A549 (cell line): ENCODE measurements around the gene DRD2. TPM values are rescaled to one million over a fixed set of nuclear protein-coding genes. Genes with fewer than 3 reads are reported as not detected.

Experiments used
- ATAC-seq, 2 experiments: fragments of 200-7000 bp in 1 of 2; fragments of >200 bp in 1 of 2; cut with Nextera tagmentation in 1 of 2; cut with Tn5 transposase in 1 of 2; 3 replicates each; pipeline versions ENCODE4 v1.8.0 to v1.9.1; 2018 to 2020; ENCODE audit warnings: mild to moderate bottlenecking in 1 of 2, moderate library complexity in 1 of 2
- CTCF ChIA-PET: fragments of 300-600 bp; sonication (Branson Sonifier 250); formaldehyde crosslinking; extraction: SDS; loops from one replicate; lab custom pipeline; 2021; ENCODE audit warnings: antibody characterized with exemption, inconsistent platforms; lab: Yijun Ruan, JAX
- POLR2A ChIA-PET: fragments of 350-600 bp; formaldehyde crosslinking; extraction: SDS; loops from one replicate; lab custom pipeline; 2021; ENCODE audit warnings: antibody characterized with exemption, inconsistent platforms; lab: Yijun Ruan, JAX
- DNase-seq, 2 experiments: peaks; one replicate each; pipeline versions ENCODE4 v3.0.0 to v3.0.0-alpha.2; 2011 to 2016; ENCODE audit warnings: low read depth in 1 of 2, low spot score in 1 of 2
- FAIRE-seq: peaks from 2 replicates; lab custom pipeline; 2011; peaks lifted over from hg19 to GRCh38; lab: Jason Lieb, UNC
- H3K27ac ChIP-seq, 2 experiments: fragments of >200 bp; sonication (Bioruptor Twin); formaldehyde crosslinking; 3 replicates each; pipeline ENCODE4 v1.5.1; 2016 to 2017
- H3K4me1 ChIP-seq: fragments of >200 bp; sonication (Bioruptor Twin); formaldehyde crosslinking; 3 replicates; pipeline ENCODE4 v1.6.1; 2016
- H3K4me2 ChIP-seq: fragments of >200 bp; sonication (Bioruptor Twin); formaldehyde crosslinking; 3 replicates; pipeline ENCODE4 v1.6.1; 2016
- H3K4me3 ChIP-seq: fragments of >200 bp; sonication (Bioruptor Twin); formaldehyde crosslinking; 3 replicates; pipeline ENCODE4 v1.5.1; 2016
- H3K9me3 ChIP-seq: fragments of >200 bp; sonication (Bioruptor Twin); formaldehyde crosslinking; 3 replicates; pipeline ENCODE4 v1.6.1; 2016
- EHF ChIP-seq: fragments of 250-450 bp; sonication (Bioruptor Pico); IDR thresholded peaks from 2 replicates; pipeline ENCODE4 v1.5.0; 2020; ENCODE audit warnings: mild to moderate bottlenecking
- ELK1 ChIP-seq: fragments of 150-350 bp; IDR thresholded peaks from 2 replicates; pipeline ENCODE4 v1.6.1; 2014; ENCODE audit warnings: low read depth, mild to moderate bottlenecking, low read length
- FOSB ChIP-seq: fragments of 250-450 bp; sonication (Bioruptor Pico); IDR thresholded peaks from 2 replicates; pipeline ENCODE4 v1.5.0; 2020; ENCODE audit warnings: mild to moderate bottlenecking, moderate library complexity
- FOXS1 ChIP-seq: fragments of 250-450 bp; sonication (Bioruptor Pico); IDR thresholded peaks from 2 replicates; pipeline ENCODE4 v1.5.0; 2020; ENCODE audit warnings: mild to moderate bottlenecking, moderate library complexity
- GATA3 ChIP-seq: IDR thresholded peaks from 2 replicates; pipeline ENCODE4 v1.6.1; 2012; ENCODE audit warnings: borderline replicate concordance
- HOXA7 ChIP-seq: fragments of 250-450 bp; sonication (Bioruptor Pico); IDR thresholded peaks from 2 replicates; pipeline ENCODE4 v1.5.0; 2020; ENCODE audit warnings: mild to moderate bottlenecking, moderate library complexity
- HOXB13 ChIP-seq: fragments of 250-450 bp; sonication (Bioruptor Pico); IDR thresholded peaks from 2 replicates; pipeline ENCODE4 v1.5.0; 2020; ENCODE audit warnings: low read depth, mild to moderate bottlenecking, moderate library complexity
- MAFK ChIP-seq: fragments of 450-650 bp; IDR thresholded peaks from 2 replicates; pipeline ENCODE4 v1.6.1; 2014; ENCODE audit not compliant: partially characterized antibody
- MAZ ChIP-seq: fragments of 150-350 bp; IDR thresholded peaks from 2 replicates; pipeline ENCODE4 v1.6.1; 2014; ENCODE audit warnings: antibody characterized with exemption, low read depth, low read length, borderline replicate concordance
- NPAS2 ChIP-seq: fragments of 250-450 bp; sonication (Bioruptor Pico); IDR thresholded peaks from 2 replicates; pipeline ENCODE4 v1.8.0; 2022; ENCODE audit warnings: mild to moderate bottlenecking, moderate library complexity, borderline replicate concordance
- NR3C1 ChIP-seq: fragments of >200 bp; sonication (Bioruptor Twin); formaldehyde crosslinking; IDR thresholded peaks from 3 replicates; pipeline ENCODE4 v1.6.1; 2017
- POLR2A ChIP-seq: IDR thresholded peaks from 2 replicates; pipeline ENCODE4 v1.6.1; 2012; ENCODE audit warnings: mild to moderate bottlenecking, low read length
- POLR2AphosphoS2 ChIP-seq: conservative IDR thresholded peaks from 2 replicates; pipeline ENCODE4 v1.6.1; 2012; ENCODE audit warnings: low read length, improper control_type of control experiment, inconsistent platforms
- RARB ChIP-seq: fragments of 250-450 bp; sonication (Bioruptor Pico); IDR thresholded peaks from 2 replicates; pipeline ENCODE4 v1.8.0; 2021; ENCODE audit warnings: mild to moderate bottlenecking, moderate library complexity
- REST ChIP-seq: fragments of 200-600 bp; sonication (generic); IDR thresholded peaks from 2 replicates; pipeline ENCODE4 v1.6.1; 2016; ENCODE audit warnings: antibody characterized with exemption, mild to moderate bottlenecking, moderate library complexity
- SMC3 ChIP-seq: fragments of >200 bp; sonication (Bioruptor Twin); formaldehyde crosslinking; IDR thresholded peaks from 3 replicates; pipeline ENCODE4 v1.6.1; 2018; ENCODE audit warnings: inconsistent platforms
- SREBF2 ChIP-seq: fragments of 450-650 bp; IDR thresholded peaks from 2 replicates; pipeline ENCODE4 v1.6.1; 2014; ENCODE audit warnings: mild to moderate bottlenecking, moderate library complexity
- TFCP2L1 ChIP-seq: fragments of 250-450 bp; sonication (Bioruptor Pico); IDR thresholded peaks from 2 replicates; pipeline ENCODE4 v1.5.0; 2021; ENCODE audit warnings: mild to moderate bottlenecking
- ZFP36 ChIP-seq: fragments of 450-650 bp; IDR thresholded peaks from 2 replicates; pipeline ENCODE4 v1.6.1; 2014; ENCODE audit warnings: borderline replicate concordance; ENCODE audit not compliant: partially characterized antibody
- ZNF302 ChIP-seq: fragments of 250-450 bp; sonication (Bioruptor Pico); IDR thresholded peaks from 2 replicates; pipeline ENCODE4 v1.9.0; 2021; ENCODE audit warnings: inconsistent platforms, mild to moderate bottlenecking, moderate library complexity
- WGBS: methylation state at CpG from one replicate; pipeline ENCODE4 v1.1.6; 2017; ENCODE audit errors: missing lambda C conversion rate; 5-methylcytosine and 5-hydroxymethylcytosine counted together
- polyA plus RNA-seq, 4 experiments: library from polyadenylated mRNA; depleted of rRNA in 3 of 4; stranded (reverse); fragments of >200 nt; fragmentation: RNase III in 1 of 4; extraction: RNeasy Plus Mini Kit Qiagen cat#74134 plus additional on column Dnase treatment in 1 of 4; gene quantifications; 2 replicates in 3 of 4; 3 replicates in 1 of 4; pipeline ENCODE4 v1.2.3, GENCODE V29; 2011 to 2017
- TF ChIP-seq, protein P1 (sequence below): fragments of 250-450 bp; sonication (Bioruptor Pico); IDR thresholded peaks from 2 replicates; pipeline ENCODE4 v1.5.0; 2020; ENCODE audit warnings: low read depth, mild to moderate bottlenecking, moderate library complexity
- TF ChIP-seq, protein P2 (sequence below): fragments of >200 bp; sonication (Bioruptor Twin); formaldehyde crosslinking; IDR thresholded peaks from 3 replicates; pipeline ENCODE4 v1.6.1; 2016

Gene DRD2
- polyA plus RNA-seq, 2 of the 4 experiments (the other 2 are of a cell fraction), result not detected

DNA sequence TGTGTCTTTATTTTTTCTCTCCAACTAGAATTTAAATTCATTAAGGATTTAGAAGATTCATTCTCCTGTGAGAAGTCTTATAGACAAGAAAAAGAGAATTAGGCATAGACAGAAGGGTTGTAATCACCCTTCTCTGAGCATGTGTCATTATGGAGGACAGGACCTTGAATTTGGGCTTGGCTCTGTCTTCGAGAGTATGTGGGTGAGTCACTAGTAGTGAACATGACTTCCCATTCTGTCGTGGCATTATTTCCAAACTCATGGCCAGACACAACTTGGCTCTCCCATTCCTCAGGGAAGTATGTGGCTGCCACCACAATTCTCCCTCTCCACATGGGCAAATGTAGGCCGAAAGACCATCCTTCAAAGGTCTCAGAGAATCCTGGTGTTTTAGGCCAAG, 101.9 kb downstream of the DRD2 start:
- no peak overlapping the region for H3K4me3 ChIP-seq
- POLR2A ChIA-PET, result no interaction called here
- no peaks in the 10 kb centered on the region for H3K9me3 ChIP-seq
- FAIRE-seq (no peak), ATAC-seq (no peak), DNase-seq (no peak)
- H3K4me2 ChIP-seq, result no peak overlapping the region
- no peak overlapping the region for H3K27ac ChIP-seq
- H3K4me1 ChIP-seq, result no peaks in the 10 kb centered on the region
- 76% methylated on average over 3 of the region's 3 CpGs for WGBS
- no peak for TF ChIP-seq POLR2A
- TF ChIP-seq MAFK, result no peak
- TF ChIP-seq TFCP2L1 (CRISPR knock-in tag), result no peak
- no peak for TF ChIP-seq ZNF302 (CRISPR knock-in tag)
- no peak for TF ChIP-seq ZFP36
- TF ChIP-seq FOXS1 (CRISPR knock-in tag), result no peak
- no peak for TF ChIP-seq HOXB13 (CRISPR knock-in tag)
- no peak for TF ChIP-seq SREBF2
- TF ChIP-seq, protein P1, sequence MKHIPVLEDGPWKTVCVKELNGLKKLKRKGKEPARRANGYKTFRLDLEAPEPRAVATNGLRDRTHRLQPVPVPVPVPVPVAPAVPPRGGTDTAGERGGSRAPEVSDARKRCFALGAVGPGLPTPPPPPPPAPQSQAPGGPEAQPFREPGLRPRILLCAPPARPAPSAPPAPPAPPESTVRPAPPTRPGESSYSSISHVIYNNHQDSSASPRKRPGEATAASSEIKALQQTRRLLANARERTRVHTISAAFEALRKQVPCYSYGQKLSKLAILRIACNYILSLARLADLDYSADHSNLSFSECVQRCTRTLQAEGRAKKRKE (CRISPR knock-in tag), result no peak
- no peak for TF ChIP-seq NPAS2 (CRISPR knock-in tag)
- no peak for TF ChIP-seq EHF (CRISPR knock-in tag)
- TF ChIP-seq SMC3, result no peak
- no peak for TF ChIP-seq POLR2AphosphoS2
- no peak for TF ChIP-seq MAZ
- no peak for TF ChIP-seq FOSB (CRISPR knock-in tag)
- TF ChIP-seq RARB, result no peak
- no peak for TF ChIP-seq GATA3
- TF ChIP-seq, protein P2, sequence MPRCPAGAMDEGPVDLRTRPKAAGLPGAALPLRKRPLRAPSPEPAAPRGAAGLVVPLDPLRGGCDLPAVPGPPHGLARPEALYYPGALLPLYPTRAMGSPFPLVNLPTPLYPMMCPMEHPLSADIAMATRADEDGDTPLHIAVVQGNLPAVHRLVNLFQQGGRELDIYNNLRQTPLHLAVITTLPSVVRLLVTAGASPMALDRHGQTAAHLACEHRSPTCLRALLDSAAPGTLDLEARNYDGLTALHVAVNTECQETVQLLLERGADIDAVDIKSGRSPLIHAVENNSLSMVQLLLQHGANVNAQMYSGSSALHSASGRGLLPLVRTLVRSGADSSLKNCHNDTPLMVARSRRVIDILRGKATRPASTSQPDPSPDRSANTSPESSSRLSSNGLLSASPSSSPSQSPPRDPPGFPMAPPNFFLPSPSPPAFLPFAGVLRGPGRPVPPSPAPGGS, result no peak
- TF ChIP-seq ELK1, result no peak
- no peak for TF ChIP-seq HOXA7 (CRISPR knock-in tag)
- CTCF ChIA-PET, result no interaction called here

GRCh38 chr11:113372309-113372708, 102.9 kb downstream of the DRD2 start:
- DNase-seq (no peak), FAIRE-seq (no peak), ATAC-seq (no peak)
- WGBS, result 92% methylated on average over 4 of the region's 4 CpGs
- no peaks in the 10 kb centered on the region for H3K9me3 ChIP-seq
- no peak overlapping the region for H3K4me3 ChIP-seq
- CTCF ChIA-PET, result interaction anchor here (0.9 to 1.5 kb wide), 2 partner anchors 13 to 358 kb away, joined by 3 to 4 read pairs; no protein-coding TSS in a partner anchor
- no peak overlapping the region for H3K27ac ChIP-seq
- POLR2A ChIA-PET, result no interaction called here
- no peak overlapping the region for H3K4me2 ChIP-seq
- TF ChIP-seq REST (no peak), FOXS1 (CRISPR knock-in tag) (no peak), NR3C1 (no peak)
- H3K4me1 ChIP-seq, result no peaks in the 10 kb centered on the region
